GM12878 (cell line): ENCODE data around the gene MEX3B. TPM values are rescaled to one million over a fixed set of nuclear protein-coding genes. Genes with fewer than 3 reads are reported as not detected.

Experiments
- ATAC-seq: fragments of 200-7000 bp; cut with Tn5 transposase; 3 replicates; pipeline ENCODE4 v1.9.1; 2020; ENCODE audit warnings: mild to moderate bottlenecking, moderate library complexity
- BruUV-seq: library from RNA; stranded (reverse); fragments of 400-500 nt; replicated peaks from 2 replicates; lab custom pipeline; 2021; lab: Mats Ljungman, UMichigan
- CTCF ChIA-PET: fragments of 300-600 bp; sonication (Branson Sonifier 250); formaldehyde crosslinking; extraction: SDS; loops from one replicate; lab custom pipeline; 2021; ENCODE audit warnings: inconsistent platforms; lab: Yijun Ruan, JAX
- POLR2A ChIA-PET: fragments of 350-600 bp; formaldehyde crosslinking; extraction: SDS; loops from one replicate; lab custom pipeline; 2021; ENCODE audit warnings: inconsistent platforms; lab: Charles Lee
- RAD21 ChIA-PET: fragments of 300-600 bp; sonication (Branson Sonifier 250); formaldehyde crosslinking; loops from one replicate; lab custom pipeline; 2023; ENCODE audit warnings: antibody characterized with exemption; ENCODE audit not compliant: unreplicated experiment; lab: Charles Lee
- SMC1A ChIA-PET: fragments of 300-600 bp; sonication (Branson Sonifier 250); formaldehyde crosslinking; loops from one replicate; lab custom pipeline; 2023; ENCODE audit not compliant: unreplicated experiment, uncharacterized antibody; lab: Charles Lee
- DNase-seq: peaks from one replicate; pipeline ENCODE4 v3.0.0-alpha.2; 2011; ENCODE audit warnings: low read depth, low spot score
- FAIRE-seq: peaks from 3 replicates; lab custom pipeline; 2011; peaks lifted over from hg19 to GRCh38; lab: Jason Lieb, UNC
- H2AFZ ChIP-seq: 2 replicates; pipeline ENCODE4 v1.6.0; 2011; ENCODE audit warnings: low read depth, low read length, control low read depth; ENCODE audit not compliant: control insufficient read depth
- H3K27ac ChIP-seq: 2 replicates; pipeline ENCODE4 v1.5.1; 2011; ENCODE audit warnings: control low read depth; ENCODE audit not compliant: control insufficient read depth, insufficient read depth
- H3K27me3 ChIP-seq, 2 experiments: replicated peaks in 1 of 2; 2 replicates each; pipeline versions ENCODE4 v1.6.0 to v1.6.1; 2011; ENCODE audit warnings: low read length in 1 of 2; ENCODE audit not compliant: control insufficient read depth in 2 of 2, insufficient read depth in 2 of 2
- H3K36me3 ChIP-seq, 2 experiments: 2 replicates each; pipeline ENCODE4 v1.5.1; 2011; ENCODE audit warnings: low read length in 1 of 2; ENCODE audit not compliant: control insufficient read depth in 2 of 2, insufficient read depth in 2 of 2
- H3K4me1 ChIP-seq: 2 replicates; pipeline ENCODE4 v1.6.1; 2011; ENCODE audit warnings: mild to moderate bottlenecking, low read length, moderate library complexity, mixed read lengths; ENCODE audit not compliant: control insufficient read depth, insufficient read depth
- H3K4me2 ChIP-seq: 2 replicates; pipeline ENCODE4 v1.6.0; 2011; ENCODE audit warnings: control low read depth; ENCODE audit not compliant: control insufficient read depth, insufficient read depth
- H3K4me3 ChIP-seq: fragments of 200-600 bp; sonication (generic); 2 replicates; pipeline ENCODE4 v1.5.1; 2016
- H3K79me2 ChIP-seq: 2 replicates; pipeline ENCODE4 v1.6.0; 2011; ENCODE audit warnings: low read length; ENCODE audit not compliant: control insufficient read depth, insufficient read depth
- H3K9ac ChIP-seq: 2 replicates; pipeline ENCODE4 v1.8.0; 2011; ENCODE audit warnings: low read length, control low read depth, mixed read lengths; ENCODE audit not compliant: control insufficient read depth, insufficient read depth
- H3K9me3 ChIP-seq: replicated peaks from 3 replicates; pipeline ENCODE4 v1.5.1; 2011; ENCODE audit warnings: mild to moderate bottlenecking, low read length; ENCODE audit not compliant: control insufficient read depth, insufficient read depth
- H4K20me1 ChIP-seq: 2 replicates; pipeline ENCODE4 v1.6.0; 2011; ENCODE audit not compliant: control insufficient read depth, insufficient read depth
- ATF7 ChIP-seq: fragments of 450-650 bp; IDR thresholded peaks from 2 replicates; pipeline ENCODE4 v1.6.1; 2016; ENCODE audit warnings: low read depth, mild to moderate bottlenecking
- CEBPB ChIP-seq, 2 experiments: fragments of 150-350 bp in 1 of 2; IDR thresholded peaks; 2 replicates each; pipeline ENCODE4 v1.6.1; 2012 to 2014; ENCODE audit warnings: low read depth in 2 of 2, low read length in 2 of 2, borderline replicate concordance in 1 of 2, inconsistent platforms in 1 of 2
- E2F4 ChIP-seq: IDR thresholded peaks from 2 replicates; pipeline ENCODE4 v1.6.1; 2012; ENCODE audit warnings: low read depth, low read length, improper control_type of control experiment
- EZH2 ChIP-seq: IDR thresholded peaks from 2 replicates; pipeline ENCODE4 v1.6.1; 2012; ENCODE audit warnings: low read depth, mild to moderate bottlenecking, control low read depth, inconsistent platforms, low read length, borderline replicate concordance; ENCODE audit not compliant: control insufficient read depth
- HCFC1 ChIP-seq: fragments of 150-350 bp; IDR thresholded peaks from 2 replicates; pipeline ENCODE4 v1.6.1; 2014; ENCODE audit warnings: low read length
- MXI1 ChIP-seq: fragments of 150-350 bp; IDR thresholded peaks from 2 replicates; pipeline ENCODE4 v1.6.1; 2011; ENCODE audit warnings: low read depth, mild to moderate bottlenecking, inconsistent platforms, low read length, improper control_type of control experiment
- NBN ChIP-seq: fragments of 450-650 bp; IDR thresholded peaks from 2 replicates; pipeline ENCODE4 v1.6.1; 2016
- NFYA ChIP-seq: IDR thresholded peaks from 2 replicates; pipeline ENCODE4 v1.6.1; 2011; ENCODE audit warnings: low read depth, mild to moderate bottlenecking, low read length, improper control_type of control experiment, borderline replicate concordance
- POLR2AphosphoS5 ChIP-seq: IDR thresholded peaks from 2 replicates; pipeline ENCODE4 v1.6.1; 2011; ENCODE audit warnings: mild to moderate bottlenecking, low read length, inconsistent platforms
- ZBED1 ChIP-seq: IDR thresholded peaks from 2 replicates; pipeline ENCODE4 v1.6.1; 2016; ENCODE audit warnings: borderline replicate concordance
- ZNF274 ChIP-seq: IDR thresholded peaks from one replicate; pipeline ENCODE4 v1.8.0; 2011; ENCODE audit not compliant: insufficient read length, insufficient read depth
- ZSCAN29 ChIP-seq: fragments of 450-650 bp; IDR thresholded peaks from 2 replicates; pipeline ENCODE4 v1.6.1; 2017; ENCODE audit warnings: mild to moderate bottlenecking, moderate library complexity
- WGBS: methylation state at CpG from one replicate; pipeline ENCODE4 v1.1.6; 2016; ENCODE audit warnings: low lambda C conversion rate; ENCODE audit not compliant: insufficient replicate concordance, insufficient coverage; ENCODE audit errors: missing lambda C conversion rate; 5-methylcytosine and 5-hydroxymethylcytosine counted together
- in situ Hi-C: fragments of 300-500 bp; cut with MboI; formaldehyde crosslinking; loops from 9 replicates; pipeline ENCODE4 v1.14.3; 2018; ENCODE audit warnings: mixed read lengths
- intact Hi-C: fragments of 100-400 bp; cut with micrococcal nuclease; formaldehyde crosslinking; loops from one replicate; pipeline ENCODE4 v1.14.2; 2022; ENCODE audit not compliant: unreplicated experiment
- polyA plus RNA-seq, 11 experiments: library from polyadenylated mRNA; depleted of rRNA in 4 of 11; unstranded in 6 of 11; stranded (reverse) in 5 of 11; fragments of >200 nt; fragmentation: Nextera tagmentation in 4 of 11; fragmentation: Illumina TruSeq in 1 of 11; extraction: Ambion mirVana in 4 of 11; extraction: Trizol in 1 of 11; gene quantifications; 1 replicate in 1 of 11; 2 replicates in 10 of 11; pipeline versions ENCODE4 v1.2.1 to v1.2.3, GENCODE V29; 2011 to 2016; ENCODE audit warnings: inconsistent platforms in 2 of 11, missing spikeins in 2 of 11, low read depth in 1 of 11
- total RNA-seq, 4 experiments: library from RNA; depleted of rRNA in 3 of 4; stranded (reverse); fragments of >200 nt in 3 of 4; fragmentation: Illumina TruSeq in 1 of 4; extraction: Trizol in 1 of 4; gene quantifications; 2 replicates each; pipeline versions ENCODE4 v1.2.1 to v1.2.3, GENCODE V29; 2013 to 2021
- TF ChIP-seq, protein P1 (sequence below): fragments of 450-650 bp; conservative IDR thresholded peaks from 2 replicates; pipeline ENCODE4 v1.6.1; 2017; ENCODE audit warnings: mild to moderate bottlenecking, moderate library complexity
- TF ChIP-seq, protein P2 (sequence below): IDR thresholded peaks from 2 replicates; pipeline ENCODE4 v1.6.1; 2011; ENCODE audit warnings: low read depth, mild to moderate bottlenecking, low read length, moderate library complexity, borderline replicate concordance; ENCODE audit errors: extremely low read depth
- TF ChIP-seq, protein P3 (sequence below): fragments of 450-650 bp; formaldehyde crosslinking; IDR thresholded peaks from 2 replicates; pipeline ENCODE4 v1.4.0; 2020; ENCODE audit warnings: mild to moderate bottlenecking, moderate library complexity

MEX3B gene
- total and polyA plus RNA-seq, 10 of the 15 experiments (the other 5 are each of a cell fraction or from before 2014, with no cell fraction given): 0.02 to 1.3 (median 0.28) TPM

GRCh38 chr15:82044373-82045178 lies 1.2 kb downstream of the MEX3B start:
- H3K4me3 ChIP-seq: peak overlapping the region; percentile 70
- peak overlapping the region; percentile 97 for H3K4me2 ChIP-seq
- ChIA-PET CTCF (no interaction called here), RAD21 (no interaction called here), POLR2A (no interaction called here), SMC1A (no interaction called here)
- H3K79me2 ChIP-seq: no peaks in the 10 kb centered on the region
- no peak overlapping the region for H3K9ac ChIP-seq
- ATAC-seq: no peak
- BruUV-seq: no TSS peak
- WGBS: 3% methylated on average over 49 of the region's 54 CpGs
- H3K27ac ChIP-seq: no peak overlapping the region
- H3K27me3 ChIP-seq: peaks cover 2 to 8% of the 10 kb centered on the region in 2 experiments; a peak in 3 of 4 replicates
- intact Hi-C loops: loop anchor here (5.0 to 10.0 kb wide), 2 partner anchors 562 to 750 kb away; no protein-coding TSS in a partner anchor
- H2AFZ ChIP-seq: peak overlapping the region; percentile 34
- H3K36me3 ChIP-seq: no peaks in the 10 kb centered on the region
- no peaks in the 10 kb centered on the region; the same call in 2 of the 3 replicates for H3K9me3 ChIP-seq
- H3K4me1 ChIP-seq: no peaks in the 10 kb centered on the region; the same call in 1 of the 2 replicates
- FAIRE-seq: no peak
- DNase-seq: no peak
- TF ChIP-seq, protein P1, sequence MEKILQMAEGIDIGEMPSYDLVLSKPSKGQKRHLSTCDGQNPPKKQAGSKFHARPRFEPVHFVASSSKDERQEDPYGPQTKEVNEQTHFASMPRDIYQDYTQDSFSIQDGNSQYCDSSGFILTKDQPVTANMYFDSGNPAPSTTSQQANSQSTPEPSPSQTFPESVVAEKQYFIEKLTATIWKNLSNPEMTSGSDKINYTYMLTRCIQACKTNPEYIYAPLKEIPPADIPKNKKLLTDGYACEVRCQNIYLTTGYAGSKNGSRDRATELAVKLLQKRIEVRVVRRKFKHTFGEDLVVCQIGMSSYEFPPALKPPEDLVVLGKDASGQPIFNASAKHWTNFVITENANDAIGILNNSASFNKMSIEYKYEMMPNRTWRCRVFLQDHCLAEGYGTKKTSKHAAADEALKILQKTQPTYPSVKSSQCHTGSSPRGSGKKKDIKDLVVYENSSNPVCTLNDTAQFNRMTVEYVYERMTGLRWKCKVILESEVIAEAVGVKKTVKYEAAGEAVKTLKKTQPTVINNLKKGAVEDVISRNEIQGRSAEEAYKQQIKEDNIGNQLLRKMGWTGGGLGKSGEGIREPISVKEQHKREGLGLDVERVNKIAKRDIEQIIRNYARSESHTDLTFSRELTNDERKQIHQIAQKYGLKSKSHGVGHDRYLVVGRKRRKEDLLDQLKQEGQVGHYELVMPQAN: no peak
- TF ChIP-seq HCFC1 (no peak), CEBPB (IDR thresholded peaks at IDR 0.05; ENCODE audit: borderline replicate concordance in 1 of 2, low read depth in 2 of 2, low read length in 2 of 2) (no peak), NBN (no peak), ZNF274 (no peak), ATF7 (no peak), POLR2AphosphoS5 (no peak), ZSCAN29 (no peak), EZH2 (no peak), E2F4 (no peak), NFYA (no peak), ZBED1 (no peak), MXI1 (no peak)
- TF ChIP-seq, protein P2, sequence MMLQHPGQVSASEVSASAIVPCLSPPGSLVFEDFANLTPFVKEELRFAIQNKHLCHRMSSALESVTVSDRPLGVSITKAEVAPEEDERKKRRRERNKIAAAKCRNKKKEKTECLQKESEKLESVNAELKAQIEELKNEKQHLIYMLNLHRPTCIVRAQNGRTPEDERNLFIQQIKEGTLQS: no peak
- TF ChIP-seq, protein P3, sequence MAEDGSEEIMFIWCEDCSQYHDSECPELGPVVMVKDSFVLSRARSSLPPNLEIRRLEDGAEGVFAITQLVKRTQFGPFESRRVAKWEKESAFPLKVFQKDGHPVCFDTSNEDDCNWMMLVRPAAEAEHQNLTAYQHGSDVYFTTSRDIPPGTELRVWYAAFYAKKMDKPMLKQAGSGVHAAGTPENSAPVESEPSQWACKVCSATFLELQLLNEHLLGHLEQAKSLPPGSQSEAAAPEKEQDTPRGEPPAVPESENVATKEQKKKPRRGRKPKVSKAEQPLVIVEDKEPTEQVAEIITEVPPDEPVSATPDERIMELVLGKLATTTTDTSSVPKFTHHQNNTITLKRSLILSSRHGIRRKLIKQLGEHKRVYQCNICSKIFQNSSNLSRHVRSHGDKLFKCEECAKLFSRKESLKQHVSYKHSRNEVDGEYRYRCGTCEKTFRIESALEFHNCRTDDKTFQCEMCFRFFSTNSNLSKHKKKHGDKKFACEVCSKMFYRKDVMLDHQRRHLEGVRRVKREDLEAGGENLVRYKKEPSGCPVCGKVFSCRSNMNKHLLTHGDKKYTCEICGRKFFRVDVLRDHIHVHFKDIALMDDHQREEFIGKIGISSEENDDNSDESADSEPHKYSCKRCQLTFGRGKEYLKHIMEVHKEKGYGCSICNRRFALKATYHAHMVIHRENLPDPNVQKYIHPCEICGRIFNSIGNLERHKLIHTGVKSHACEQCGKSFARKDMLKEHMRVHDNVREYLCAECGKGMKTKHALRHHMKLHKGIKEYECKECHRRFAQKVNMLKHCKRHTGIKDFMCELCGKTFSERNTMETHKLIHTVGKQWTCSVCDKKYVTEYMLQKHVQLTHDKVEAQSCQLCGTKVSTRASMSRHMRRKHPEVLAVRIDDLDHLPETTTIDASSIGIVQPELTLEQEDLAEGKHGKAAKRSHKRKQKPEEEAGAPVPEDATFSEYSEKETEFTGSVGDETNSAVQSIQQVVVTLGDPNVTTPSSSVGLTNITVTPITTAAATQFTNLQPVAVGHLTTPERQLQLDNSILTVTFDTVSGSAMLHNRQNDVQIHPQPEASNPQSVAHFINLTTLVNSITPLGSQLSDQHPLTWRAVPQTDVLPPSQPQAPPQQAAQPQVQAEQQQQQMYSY (CRISPR knock-in tag): no peak
- in situ Hi-C loops: loop anchor here (10.0 kb wide), 1 partner anchor 760 kb away; no protein-coding TSS in a partner anchor
- H4K20me1 ChIP-seq: no peaks in the 10 kb centered on the region
